Neutrophil (primary cell): ENCODE data around the gene RTL5.
A peak's percentile ranks its signal among the peaks of the same experiment; 100 is the strongest.

Source experiments
- H3K27ac ChIP-seq: fragments of 200-600 bp; sonication (generic); 2 replicates; pipeline ENCODE4 v1.5.1; 2016; ENCODE audit warnings: mild to moderate bottlenecking, moderate library complexity
- H3K27me3 ChIP-seq: fragments of 200-600 bp; sonication (generic); 2 replicates; pipeline ENCODE4 v1.6.0; 2016; ENCODE audit warnings: mild to moderate bottlenecking
- H3K36me3 ChIP-seq: fragments of 200-600 bp; sonication (generic); 2 replicates; pipeline ENCODE4 v1.5.1; 2017
- H3K4me1 ChIP-seq, 2 experiments: fragments of 200-600 bp in 1 of 2; sonication (generic) in 1 of 2; 1 replicate in 1 of 2; 2 replicates in 1 of 2; pipeline versions ENCODE4 v1.5.1 to v1.6.1; 2013 to 2016; ENCODE audit warnings: low read depth in 1 of 2, low read length in 1 of 2, mild to moderate bottlenecking in 1 of 2, moderate library complexity in 1 of 2; ENCODE audit not compliant: control insufficient read depth in 1 of 2, insufficient read depth in 1 of 2
- H3K4me3 ChIP-seq, 2 experiments: fragments of 200-600 bp in 1 of 2; sonication (generic) in 1 of 2; 1 replicate in 1 of 2; 2 replicates in 1 of 2; pipeline ENCODE4 v1.5.1; 2013 to 2016; ENCODE audit warnings: low read depth in 1 of 2, low read length in 1 of 2, mild to moderate bottlenecking in 1 of 2, moderate library complexity in 1 of 2
- H3K9me3 ChIP-seq: fragments of 200-600 bp; sonication (generic); 2 replicates; pipeline ENCODE4 v1.5.1; 2016
- CTCF ChIP-seq: fragments of 200-600 bp; sonication (generic); IDR thresholded peaks from 2 replicates; pipeline ENCODE4 v1.5.1; 2016; ENCODE audit warnings: antibody characterized with exemption

RTL5 gene

DNA sequence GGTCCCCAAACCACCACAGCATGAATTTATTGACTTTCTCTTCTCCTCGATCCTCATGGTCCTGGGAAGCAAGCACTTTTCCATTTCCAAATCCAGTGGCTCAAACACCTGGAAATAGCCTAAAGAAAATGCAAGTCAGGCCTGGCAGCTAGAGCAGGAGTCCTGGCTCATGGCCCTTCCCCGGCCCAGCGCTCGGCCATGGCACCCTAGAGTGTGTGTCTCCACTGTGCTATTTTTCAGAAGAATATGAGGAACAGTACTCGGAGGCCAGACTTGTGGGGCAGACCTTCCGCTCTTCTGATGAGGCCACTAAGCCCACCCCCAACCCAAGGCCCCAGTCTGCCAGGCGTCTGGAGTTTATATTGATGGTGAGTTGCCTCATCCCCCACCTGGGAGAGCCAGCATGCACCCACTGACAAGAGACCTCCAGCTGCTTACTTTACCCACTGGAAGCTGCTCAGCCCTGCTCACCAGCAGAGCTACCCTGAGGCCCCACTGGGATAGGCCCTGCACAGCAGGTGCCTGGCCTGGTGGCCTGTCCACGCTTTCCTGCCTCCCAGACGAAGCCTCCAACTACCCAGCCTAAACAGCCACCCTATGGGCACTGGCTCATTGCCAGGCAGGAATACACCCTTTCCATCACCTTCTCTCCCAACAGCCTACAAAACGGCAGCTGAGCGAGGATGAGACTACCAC, 2.3 kb upstream of the RTL5 start:
- Histone ChIP-seq H3K4me3 (no peak overlapping the region), H3K4me1 (peaks cover 11% of the 10 kb centered on the region in 2 experiments), H3K27ac (no peak overlapping the region), H3K36me3 (peaks cover 87% of the 10 kb centered on the region), H3K9me3 (no peaks in the 10 kb centered on the region), H3K27me3 (peaks cover 27% of the 10 kb centered on the region)
- TF ChIP-seq CTCF = no peak

DNA sequence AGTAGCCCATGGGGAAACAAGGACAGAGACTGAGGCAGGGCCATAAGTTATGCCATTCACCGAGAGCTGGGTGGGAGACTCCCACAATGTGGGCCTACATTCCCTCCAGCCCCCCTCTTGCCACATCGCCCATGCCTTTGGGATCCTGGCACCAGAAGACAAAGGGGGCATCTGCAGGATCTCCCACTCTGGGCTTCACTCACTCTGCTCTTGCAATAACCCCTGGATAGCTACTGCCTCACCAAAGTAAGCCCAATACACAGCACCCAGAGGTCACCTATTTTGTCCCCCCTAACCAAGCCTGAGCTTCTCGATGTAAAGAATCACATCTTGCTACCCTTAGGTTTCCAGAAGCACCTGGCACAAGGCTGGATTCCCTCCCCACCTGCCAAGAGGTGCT, 741 bp upstream of the RTL5 start:
- TF ChIP-seq CTCF = no peak
- peaks cover 14 to 17% of the 10 kb centered on the region in 2 experiments for H3K4me1 ChIP-seq
- H3K36me3 ChIP-seq = peaks cover 81% of the 10 kb centered on the region
- no peak overlapping the region for H3K27ac ChIP-seq
- H3K27me3 ChIP-seq = peaks cover 27% of the 10 kb centered on the region
- H3K9me3 ChIP-seq = no peaks in the 10 kb centered on the region
- H3K4me3 ChIP-seq = no peak overlapping the region

DNA sequence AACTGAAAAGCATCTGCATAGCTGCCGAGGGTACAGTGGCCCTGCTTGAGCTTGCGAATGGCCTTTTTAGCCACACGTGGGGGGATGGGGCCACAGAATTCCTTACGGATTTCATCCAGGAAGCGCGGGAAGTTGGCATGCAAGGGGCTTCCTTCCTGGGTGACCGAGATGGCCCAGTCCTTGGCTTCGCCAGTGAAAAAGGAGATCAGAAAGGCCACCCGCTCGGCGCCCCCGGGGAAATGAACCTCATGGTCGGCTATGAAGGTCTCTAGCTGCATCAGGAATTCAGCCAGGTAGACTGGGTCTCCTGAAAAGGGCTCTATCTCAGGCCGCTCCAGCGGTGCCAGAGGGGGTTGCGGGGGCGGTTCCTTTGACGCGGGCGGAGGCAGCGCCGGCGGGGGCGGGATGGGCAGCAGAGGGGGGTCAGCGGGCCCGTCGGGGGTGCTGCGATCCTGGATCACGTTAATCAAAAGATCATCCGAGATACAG, 909 bp downstream of the RTL5 start:
- TF ChIP-seq CTCF = no peak
- peak overlapping the region in 1 of 2 experiments; percentile 36 for H3K4me3 ChIP-seq
- H3K27ac ChIP-seq = no peak overlapping the region
- no peaks in the 10 kb centered on the region for H3K9me3 ChIP-seq
- peaks cover 27% of the 10 kb centered on the region for H3K27me3 ChIP-seq
- H3K4me1 ChIP-seq = peaks cover 31 to 33% of the 10 kb centered on the region in 2 experiments
- H3K36me3 ChIP-seq = peaks cover 65% of the 10 kb centered on the region

DNA sequence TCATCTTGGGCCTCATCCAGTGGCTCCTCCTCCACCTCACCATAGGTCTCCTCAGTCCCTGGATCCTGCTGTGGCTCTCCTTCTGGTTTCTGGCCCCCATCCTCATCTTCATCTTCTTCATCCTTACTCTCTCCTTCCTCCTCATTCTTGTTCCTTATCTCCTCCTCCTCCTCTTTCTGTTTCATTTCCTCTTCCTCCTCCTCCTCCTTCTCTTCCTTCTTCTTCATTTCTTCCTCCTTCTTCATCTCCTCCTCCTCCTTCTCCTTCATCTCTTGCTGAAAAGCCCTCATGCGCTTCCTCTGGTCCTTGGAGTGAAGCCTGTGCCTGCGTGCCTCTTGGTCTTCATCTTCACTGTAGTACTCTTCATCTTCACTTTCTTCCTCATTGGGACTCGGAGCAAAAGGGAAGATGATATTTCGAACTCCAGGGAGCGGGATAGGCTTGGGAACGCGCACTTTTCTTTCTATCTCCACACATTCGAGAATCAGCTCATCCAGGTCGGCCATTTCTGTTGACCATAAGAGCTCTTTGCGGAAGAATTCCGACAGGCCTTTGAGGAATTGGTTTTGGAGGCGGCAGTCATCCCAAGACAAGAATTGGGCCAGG, 1.5 kb downstream of the RTL5 start:
- H3K36me3 ChIP-seq = peaks cover 59% of the 10 kb centered on the region
- peaks cover 36 to 38% of the 10 kb centered on the region in 2 experiments for H3K4me1 ChIP-seq
- no peaks in the 10 kb centered on the region for H3K9me3 ChIP-seq
- peaks cover 27% of the 10 kb centered on the region for H3K27me3 ChIP-seq
- H3K4me3 ChIP-seq = no peak overlapping the region
- H3K27ac ChIP-seq = no peak overlapping the region
- no peak for TF ChIP-seq CTCF

DNA sequence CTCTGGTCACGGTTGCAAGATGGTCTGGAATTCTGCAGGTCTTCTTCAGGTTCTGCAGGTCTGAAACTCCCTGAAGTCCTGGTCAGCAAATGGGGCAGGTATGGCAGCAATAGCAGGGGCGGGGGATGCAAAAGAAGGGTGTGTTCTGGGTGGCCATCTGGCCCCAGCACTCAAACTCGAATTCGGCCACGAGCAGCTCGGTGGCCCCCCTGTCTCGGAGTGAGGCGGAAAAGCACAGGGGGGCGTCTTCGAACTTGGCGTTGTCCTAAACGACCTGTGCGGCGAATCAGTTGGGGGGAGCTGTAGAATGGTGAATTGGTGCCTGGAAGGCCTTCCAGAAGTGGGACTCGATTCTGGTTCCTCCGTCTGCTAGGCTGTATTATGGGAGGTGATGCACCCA, 2.1 kb downstream of the RTL5 start:
- peaks cover 27% of the 10 kb centered on the region for H3K27me3 ChIP-seq
- H3K4me1 ChIP-seq = peaks cover 42 to 44% of the 10 kb centered on the region in 2 experiments
- TF ChIP-seq CTCF = no peak

More for the DNA sequence above, 2.1 kb downstream of the RTL5 start:
- Histone ChIP-seq H3K27ac (no peak overlapping the region), H3K4me3 (no peak overlapping the region), H3K9me3 (no peaks in the 10 kb centered on the region), H3K36me3 (peaks cover 53% of the 10 kb centered on the region)
